ENCODE measurements around the gene PPP1R12C. TPM values are rescaled to one million over a fixed set of nuclear protein-coding genes. Genes with fewer than 3 reads are reported as not detected.

PPP1R12C gene
- total RNA-seq, 4 donors from 2014 or later = 51.7 to 126 (median 78.7) TPM

DNA sequence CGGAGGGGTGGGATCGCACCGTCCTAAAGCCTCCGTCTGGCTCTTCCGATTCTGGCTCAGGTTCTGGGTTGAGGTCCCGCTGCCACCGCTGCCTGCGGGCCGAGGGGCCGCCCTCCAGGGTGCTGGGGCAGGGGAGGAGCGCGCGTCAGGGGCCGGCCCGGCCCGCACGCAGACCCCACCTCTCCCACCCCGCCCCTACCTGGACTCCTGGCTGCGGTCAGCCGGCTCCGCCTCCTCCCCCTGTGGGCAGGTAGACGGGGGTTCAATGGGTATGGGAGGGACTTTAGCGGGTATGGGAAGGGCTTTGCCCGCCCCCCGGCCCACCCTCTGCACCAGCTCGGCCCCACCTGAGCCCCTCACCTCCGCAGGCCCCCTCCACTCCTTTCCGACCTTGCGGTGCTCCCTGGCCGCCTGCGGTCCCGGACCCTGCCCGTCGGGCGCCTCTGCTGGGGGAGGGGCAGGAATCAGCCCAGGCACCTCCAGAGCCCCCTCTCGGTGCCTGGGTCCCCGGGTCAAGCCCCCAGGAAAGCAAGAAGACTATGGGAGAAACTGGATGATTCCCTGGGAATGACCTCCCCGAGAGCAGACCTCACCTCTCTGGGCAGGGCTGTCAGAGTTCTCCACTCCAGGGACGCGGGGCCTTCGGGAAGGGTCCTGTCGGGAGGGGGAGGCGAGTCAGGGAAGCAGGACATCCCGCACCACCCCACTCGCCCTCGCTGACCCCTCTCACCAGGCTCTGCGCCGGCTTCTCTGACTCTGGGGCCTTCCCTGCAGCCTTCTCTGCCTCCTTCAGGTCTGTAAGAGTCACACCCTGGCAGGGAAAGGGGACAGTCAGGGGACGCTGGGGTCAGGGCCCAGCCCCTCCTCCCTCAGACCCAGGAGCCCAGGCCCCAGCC lies 24.8 kb downstream of the PPP1R12C start:
- Histone ChIP-seq H3K27ac (no peak overlapping the region), H3K4me1 (peaks cover 10% of the 10 kb centered on the region), H3K27me3 (no peaks in the 10 kb centered on the region), H3K4me3 (no peak overlapping the region), H3K36me3 (peaks cover 49% of the 10 kb centered on the region), H3K9me3 (no peaks in the 10 kb centered on the region)
- peak in 1 of 2 donors; percentile 66 for DNase-seq (ENCODE audit: low spot score in 2 of 2)
- 91% methylated on average over 28 of the region's 49 CpGs for WGBS
- TF ChIP-seq POLR2AphosphoS5 (IDR thresholded peaks at IDR 0.05) (no peak), EP300 (IDR thresholded peaks at IDR 0.05) (no peak), POLR2A (IDR thresholded peaks at IDR 0.05) (no peak)
- TF ChIP-seq, protein P1, sequence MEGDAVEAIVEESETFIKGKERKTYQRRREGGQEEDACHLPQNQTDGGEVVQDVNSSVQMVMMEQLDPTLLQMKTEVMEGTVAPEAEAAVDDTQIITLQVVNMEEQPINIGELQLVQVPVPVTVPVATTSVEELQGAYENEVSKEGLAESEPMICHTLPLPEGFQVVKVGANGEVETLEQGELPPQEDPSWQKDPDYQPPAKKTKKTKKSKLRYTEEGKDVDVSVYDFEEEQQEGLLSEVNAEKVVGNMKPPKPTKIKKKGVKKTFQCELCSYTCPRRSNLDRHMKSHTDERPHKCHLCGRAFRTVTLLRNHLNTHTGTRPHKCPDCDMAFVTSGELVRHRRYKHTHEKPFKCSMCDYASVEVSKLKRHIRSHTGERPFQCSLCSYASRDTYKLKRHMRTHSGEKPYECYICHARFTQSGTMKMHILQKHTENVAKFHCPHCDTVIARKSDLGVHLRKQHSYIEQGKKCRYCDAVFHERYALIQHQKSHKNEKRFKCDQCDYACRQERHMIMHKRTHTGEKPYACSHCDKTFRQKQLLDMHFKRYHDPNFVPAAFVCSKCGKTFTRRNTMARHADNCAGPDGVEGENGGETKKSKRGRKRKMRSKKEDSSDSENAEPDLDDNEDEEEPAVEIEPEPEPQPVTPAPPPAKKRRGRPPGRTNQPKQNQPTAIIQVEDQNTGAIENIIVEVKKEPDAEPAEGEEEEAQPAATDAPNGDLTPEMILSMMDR (IDR thresholded peaks at IDR 0.05) = no peak

DNA sequence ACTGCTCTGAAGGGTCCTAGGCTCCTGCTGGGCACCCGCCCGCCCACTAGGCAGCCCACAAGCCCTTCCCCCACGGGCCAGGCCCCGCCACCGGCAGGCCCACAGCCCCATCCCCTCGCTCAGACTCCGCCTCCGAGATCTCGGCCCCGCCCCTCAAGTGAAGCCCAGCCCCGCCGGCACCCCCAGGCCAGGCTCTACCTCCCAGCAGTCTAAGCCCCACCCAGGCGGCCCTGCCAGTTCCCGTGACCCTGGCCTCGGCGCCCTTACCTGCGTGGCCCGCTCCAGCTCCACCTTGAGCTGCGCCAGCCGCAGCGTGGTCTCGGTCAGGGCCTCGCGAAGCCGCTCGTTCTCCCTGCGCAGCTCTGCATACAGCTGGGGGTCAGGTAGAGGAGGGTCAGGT lies 25.5 kb downstream of the PPP1R12C start:
- no peak overlapping the region for H3K4me3 ChIP-seq
- TF ChIP-seq EP300 (IDR thresholded peaks at IDR 0.05) (no peak), POLR2AphosphoS5 (IDR thresholded peaks at IDR 0.05) (no peak), POLR2A (IDR thresholded peaks at IDR 0.05) (no peak)
- TF ChIP-seq, protein P1 (IDR thresholded peaks at IDR 0.05) = no peak
- no peak overlapping the region for H3K27ac ChIP-seq
- H3K4me1 ChIP-seq = peaks cover 18% of the 10 kb centered on the region
- no peaks in the 10 kb centered on the region for H3K27me3 ChIP-seq
- H3K9me3 ChIP-seq = no peaks in the 10 kb centered on the region
- peak in 1 of 2 donors; percentile 62 for DNase-seq (ENCODE audit: low spot score in 2 of 2)
- H3K36me3 ChIP-seq = peaks cover 49% of the 10 kb centered on the region
- 87% methylated on average over 13 of the region's 27 CpGs for WGBS

DNA sequence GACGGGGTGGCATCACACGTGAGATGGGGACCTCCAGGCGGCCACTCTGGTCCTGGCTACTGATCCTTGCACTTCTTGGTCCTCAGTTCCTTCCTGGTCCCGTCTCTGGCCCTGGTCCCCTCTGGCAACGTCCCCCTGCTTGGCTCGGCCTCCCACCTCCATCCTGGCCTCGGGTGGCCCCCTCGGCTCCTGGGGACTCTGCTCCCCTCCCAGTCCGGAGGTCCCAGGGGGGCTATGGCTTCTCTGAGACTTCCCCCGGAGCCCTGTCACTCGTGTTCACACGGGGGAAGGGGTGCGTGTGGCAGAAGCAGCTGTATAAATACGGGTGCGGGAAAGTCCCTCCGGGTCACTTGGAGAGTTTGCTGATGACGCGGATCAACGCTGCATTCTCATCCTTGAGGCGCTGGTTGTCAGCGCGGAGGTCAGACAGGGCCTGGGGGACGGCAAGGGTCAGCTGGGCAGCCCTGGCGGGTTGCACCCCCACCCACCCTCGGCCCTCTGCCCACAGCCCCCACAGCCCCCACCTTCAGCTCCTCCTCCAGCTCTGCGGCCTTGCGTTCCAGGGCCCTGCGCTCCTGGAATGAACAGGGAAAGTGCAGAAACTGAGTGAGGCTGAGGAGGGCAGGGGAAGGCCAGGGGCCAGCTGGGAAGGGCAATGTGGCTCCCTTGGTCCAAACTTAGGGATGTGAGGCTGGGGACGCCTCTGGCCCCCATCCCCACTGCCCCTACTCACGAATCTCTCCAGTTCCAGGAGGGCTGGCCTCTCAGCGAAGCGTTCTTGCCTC lies 26.1 kb downstream of the PPP1R12C start:
- H3K4me1 ChIP-seq = peaks cover 24% of the 10 kb centered on the region
- H3K36me3 ChIP-seq = peaks cover 49% of the 10 kb centered on the region
- H3K27ac ChIP-seq = no peak overlapping the region
- peaks cover 2% of the 10 kb centered on the region for H3K27me3 ChIP-seq
- TF ChIP-seq POLR2A (IDR thresholded peaks at IDR 0.05) (no peak), EP300 (IDR thresholded peaks at IDR 0.05) (no peak), POLR2AphosphoS5 (IDR thresholded peaks at IDR 0.05) (no peak)
- TF ChIP-seq, protein P1 (IDR thresholded peaks at IDR 0.05) = no peak
- peak in 1 of 2 donors; percentile 58 for DNase-seq (ENCODE audit: low spot score in 2 of 2)
- H3K4me3 ChIP-seq = no peak overlapping the region
- 88% methylated on average over 24 of the region's 32 CpGs for WGBS
- H3K9me3 ChIP-seq = no peaks in the 10 kb centered on the region

DNA sequence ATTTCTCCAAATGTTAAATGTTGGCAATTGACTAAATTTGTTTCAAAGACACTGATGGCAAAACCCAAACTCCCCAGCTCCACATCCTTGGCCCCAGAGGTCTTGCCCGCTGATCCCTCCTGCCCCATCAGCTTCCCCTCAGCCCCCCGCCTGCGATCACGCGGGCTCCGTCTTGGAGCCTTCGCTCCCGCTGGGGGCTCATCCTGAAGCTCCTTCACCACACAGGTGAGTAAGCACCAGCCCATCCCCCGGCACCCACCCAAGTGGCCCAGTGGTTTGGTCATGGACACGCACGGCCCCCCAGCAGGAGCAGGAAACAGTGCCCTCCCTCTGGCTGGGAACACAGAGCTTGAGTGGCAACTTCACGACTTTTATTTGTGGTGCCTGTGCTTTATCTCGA lies 26.9 kb downstream of the PPP1R12C start:
- whole genome bisulfite sequencing = 92% methylated on average over 13 of the region's 13 CpGs
- Histone ChIP-seq H3K27ac (no peak overlapping the region), H3K4me3 (no peak overlapping the region), H3K36me3 (peaks cover 42% of the 10 kb centered on the region), H3K9me3 (no peaks in the 10 kb centered on the region), H3K27me3 (peaks cover 8% of the 10 kb centered on the region), H3K4me1 (peaks cover 28% of the 10 kb centered on the region)
- DNase-seq (ENCODE audit: low spot score in 2 of 2) = peak in 1 of 2 donors; percentile 59
- TF ChIP-seq POLR2AphosphoS5 (IDR thresholded peaks at IDR 0.05) (no peak), POLR2A (IDR thresholded peaks at IDR 0.05) (no peak), EP300 (IDR thresholded peaks at IDR 0.05) (no peak)
- TF ChIP-seq, protein P1 (IDR thresholded peaks at IDR 0.05) = no peak
